GM21390 (cell line): ENCODE data around the gene AWAT1.
"Not testable (repeated sequence)": the region's sequence is repeated elsewhere in the genome, so short reads cannot be mapped to it uniquely, and the experiment has no call there.

Source experiments
- ATAC-seq: cut with Tn5 transposase; IDR thresholded peaks from one replicate; pipeline ENCODE4 v1.9.1; 2021; ENCODE audit not compliant: unreplicated experiment

The AWAT1 gene

DNA sequence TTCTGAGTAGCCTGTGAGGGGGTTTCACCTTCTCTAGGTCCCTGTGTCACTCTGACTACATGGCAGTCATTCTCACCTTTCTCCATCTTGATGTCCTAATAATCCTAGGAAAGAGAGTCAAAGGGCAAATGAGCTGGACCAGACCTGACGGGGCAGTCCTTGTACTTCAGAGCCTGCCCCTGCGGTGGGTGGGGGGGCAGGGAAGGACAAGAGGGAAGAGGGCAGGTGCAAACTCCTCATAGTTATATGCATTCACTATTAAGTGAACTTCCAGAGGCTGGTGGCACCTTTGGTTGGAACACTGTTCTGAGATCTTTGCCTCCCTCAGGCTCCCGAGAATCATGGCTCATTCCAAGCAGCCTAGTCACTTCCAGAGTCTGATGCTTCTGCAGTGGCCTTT, at the start of gene AWAT1:
Gene AWAT1 (plus strand): TSS at position 301 of the 400 bp plus-strand sequence. CDS start 41 bp downstream, at position 342.
- ATAC-seq, result no peak

DNA sequence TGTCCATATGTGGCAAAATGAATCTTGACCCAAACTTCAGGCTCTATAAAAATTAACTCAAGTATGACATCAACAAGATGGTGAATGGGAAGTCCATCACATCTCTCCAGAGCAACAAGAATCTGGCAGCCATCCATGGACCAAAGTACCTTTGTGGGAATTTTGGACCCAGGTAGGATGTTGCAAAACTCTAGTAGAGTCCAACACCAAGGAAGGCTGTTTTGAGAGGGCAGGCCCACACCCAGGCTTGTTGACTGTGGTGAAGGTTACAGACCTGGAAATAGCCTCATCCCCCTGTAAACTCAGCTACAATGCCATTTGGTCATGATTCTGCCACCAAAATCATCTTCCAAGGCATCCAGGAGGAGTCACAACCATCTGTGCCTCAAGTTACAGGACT, 44.2 kb upstream of the AWAT1 start:
- no peak for ATAC-seq

DNA sequence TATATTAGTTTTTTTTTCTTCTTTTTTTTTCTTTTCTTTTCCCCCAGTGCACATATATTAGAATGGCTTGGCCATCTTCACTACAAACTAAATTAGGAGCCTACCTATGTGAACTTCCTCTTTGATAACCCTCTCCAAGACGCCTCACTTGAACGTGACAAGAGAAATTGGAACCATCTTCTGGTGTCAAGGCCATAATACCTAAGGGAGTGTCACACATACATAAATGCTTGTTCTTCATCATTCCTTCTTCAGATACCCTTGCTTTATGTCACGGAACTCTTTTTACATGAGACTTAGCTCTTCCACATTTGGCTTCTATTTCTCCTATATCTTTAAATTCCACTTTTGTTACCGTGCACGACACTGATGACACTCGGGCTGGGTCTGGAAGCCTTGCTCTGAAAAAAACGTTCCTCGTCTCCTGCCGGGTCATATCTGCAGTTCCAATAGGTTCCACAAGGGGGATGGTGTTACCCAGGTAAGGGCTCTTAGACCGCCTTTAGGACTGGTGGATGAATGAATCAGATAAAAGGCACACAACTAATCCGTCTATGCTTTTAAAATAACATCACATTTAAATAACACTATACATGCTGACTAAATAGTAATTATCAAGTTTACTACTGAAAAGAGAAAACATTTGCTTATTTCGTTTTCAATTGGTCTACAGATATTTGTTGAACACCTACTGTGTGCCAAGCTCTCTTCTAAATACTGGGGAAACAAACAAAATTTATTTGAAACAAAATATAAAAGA, 37.3 kb upstream of the AWAT1 start:
- ATAC-seq, result peak; percentile 67

DNA sequence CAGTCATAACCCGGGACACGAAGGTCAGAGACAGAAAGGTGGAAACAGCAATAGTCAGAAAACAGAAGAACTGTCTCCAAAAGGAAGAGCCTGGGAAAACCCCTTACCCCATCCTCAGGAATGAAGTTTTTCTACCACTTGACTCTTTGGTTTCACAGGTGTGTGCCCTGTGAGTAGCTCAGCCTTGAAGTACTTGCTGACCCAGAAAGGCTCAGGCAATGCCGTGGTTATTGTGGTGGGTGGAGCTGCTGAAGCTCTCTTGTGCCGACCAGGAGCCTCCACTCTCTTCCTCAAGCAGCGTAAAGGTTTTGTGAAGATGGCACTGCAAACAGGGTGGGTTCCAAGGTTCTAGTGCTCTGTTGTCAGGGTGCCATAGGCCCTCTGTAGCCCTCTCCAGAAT, 32.7 kb upstream of the AWAT1 start:
- no peak for ATAC-seq

DNA sequence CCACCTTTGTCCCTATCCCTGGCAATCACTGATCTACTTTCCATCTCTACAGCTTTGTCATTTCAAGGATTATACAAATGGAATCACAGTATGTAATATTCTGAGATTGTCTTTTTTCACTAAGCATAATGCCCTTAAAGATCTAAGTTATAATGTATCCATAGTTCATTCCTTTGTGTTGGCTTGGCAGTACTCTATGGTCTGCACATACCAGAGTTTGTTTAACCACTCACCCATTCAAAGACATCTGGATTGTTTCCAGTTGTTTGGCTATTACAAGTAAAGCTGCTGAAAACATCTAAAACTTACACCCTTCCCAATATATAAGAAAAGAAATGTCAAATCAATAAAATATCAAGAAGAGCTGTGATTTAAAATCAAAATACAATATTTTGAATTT, 26.0 kb upstream of the AWAT1 start:
- ATAC-seq, result no peak

DNA sequence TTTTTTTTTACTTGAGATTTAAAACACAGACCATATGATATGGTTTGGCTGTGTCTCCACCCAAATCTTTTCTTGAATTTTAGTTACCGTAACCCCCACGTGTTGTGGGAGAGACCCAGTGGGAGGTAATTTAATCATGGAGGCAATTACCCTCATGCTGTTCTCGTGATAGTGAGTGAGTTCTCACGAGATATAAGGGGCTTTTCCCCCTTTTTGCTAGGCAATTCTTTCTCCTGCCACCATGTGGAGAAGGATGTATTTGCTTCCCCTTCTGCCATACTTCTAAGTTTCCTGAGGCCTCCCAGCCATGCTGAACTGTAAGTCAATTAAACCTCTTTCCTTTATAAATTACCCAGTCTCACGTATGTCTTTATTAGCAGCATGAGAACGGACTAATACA, 24.9 kb upstream of the AWAT1 start:
- ATAC-seq, result not testable (repeated sequence)

DNA sequence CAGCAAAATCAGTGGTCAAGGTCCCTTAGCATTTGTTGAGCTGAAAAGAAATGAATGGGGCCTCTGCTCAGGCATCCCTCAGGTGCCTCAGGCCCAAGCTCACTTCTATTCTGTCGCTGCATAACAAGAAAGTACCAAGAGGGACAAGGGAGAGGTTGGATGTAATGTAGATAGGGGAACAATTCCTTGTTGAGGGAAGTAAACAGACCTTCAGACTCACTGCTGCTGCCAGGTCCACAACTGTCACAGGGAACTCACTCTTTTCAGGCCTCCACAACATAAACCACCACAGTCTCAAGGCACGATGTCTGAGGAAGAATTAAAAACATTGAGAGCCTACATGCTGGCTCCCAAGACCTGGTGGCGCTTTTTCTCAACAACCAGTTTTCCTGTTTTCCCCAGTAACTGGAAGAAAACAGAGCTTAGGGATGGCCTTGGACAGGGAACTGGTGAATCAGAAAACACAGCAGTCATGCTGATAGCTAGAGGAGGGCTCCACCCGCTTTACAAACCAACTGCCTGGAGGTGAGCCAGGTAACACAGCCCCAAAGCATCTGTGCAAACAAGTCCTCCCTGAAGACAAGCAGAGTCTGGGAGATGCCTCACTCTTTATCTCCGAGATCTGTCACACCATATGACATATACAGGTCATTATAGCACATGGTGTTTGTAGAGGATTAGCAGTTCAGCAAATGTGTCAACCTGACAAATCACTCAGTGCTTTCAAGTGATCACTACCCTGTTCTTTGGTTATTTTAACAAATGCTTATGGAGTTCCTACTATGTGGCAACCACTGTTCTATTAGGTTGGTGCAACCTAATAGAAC, 14.3 kb upstream of the AWAT1 start:
- no peak for ATAC-seq

DNA sequence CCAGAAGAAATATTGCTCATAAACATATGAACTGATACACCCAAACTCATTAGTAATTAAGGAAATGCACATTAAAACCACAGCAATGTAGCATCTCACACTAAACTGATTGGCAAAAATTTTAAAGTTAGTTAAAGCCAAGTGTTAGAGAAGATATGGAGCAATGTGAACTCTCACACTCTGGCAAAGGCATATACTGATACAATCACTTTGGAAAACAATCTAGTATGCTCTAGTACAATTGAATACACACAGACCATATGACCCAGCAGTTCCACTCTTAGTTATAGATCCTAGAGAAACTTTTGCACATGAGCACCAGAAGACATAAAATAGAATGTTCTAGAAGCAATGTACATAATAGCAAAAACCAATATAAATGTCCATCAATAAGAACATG, 8.4 kb upstream of the AWAT1 start:
- ATAC-seq, result no peak

DNA sequence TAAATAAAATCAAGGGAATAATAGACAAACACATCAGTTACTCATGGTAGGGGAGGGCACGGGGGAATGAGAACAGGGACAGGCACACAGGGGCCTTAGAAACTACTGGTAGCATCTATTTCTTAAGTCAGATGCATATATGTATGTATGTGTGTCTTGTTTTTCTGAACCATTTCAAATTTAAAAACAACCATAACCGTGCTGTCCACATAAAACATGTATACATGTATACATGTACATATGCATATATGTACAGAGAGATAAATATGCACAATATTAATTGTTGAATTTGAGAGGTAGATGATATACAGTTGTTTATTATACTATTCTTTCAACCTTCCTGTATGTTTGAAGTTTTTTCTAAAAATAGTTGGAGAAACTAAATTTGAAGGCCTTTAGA, 7.8 kb upstream of the AWAT1 start:
- no peak for ATAC-seq

DNA sequence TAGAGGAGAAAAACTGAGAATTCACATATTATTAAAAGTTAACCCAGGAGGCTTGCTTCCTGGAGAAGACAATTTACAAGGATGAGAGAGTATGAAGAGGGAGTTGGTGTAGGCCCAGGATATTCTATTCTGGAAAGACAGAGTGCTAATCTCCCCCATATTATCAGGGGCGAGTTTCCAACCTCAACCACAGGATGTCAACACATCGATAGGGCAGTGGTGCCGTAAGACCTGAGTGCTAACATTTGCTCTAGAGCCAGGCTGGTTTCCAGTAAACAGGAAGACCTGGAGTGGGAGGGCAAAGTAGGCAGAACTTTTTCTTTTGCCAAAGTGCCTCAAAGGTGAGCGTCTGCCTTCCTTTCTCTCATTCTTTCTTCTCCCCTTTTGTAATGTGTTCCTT, 2.8 kb upstream of the AWAT1 start:
- ATAC-seq, result no peak

DNA sequence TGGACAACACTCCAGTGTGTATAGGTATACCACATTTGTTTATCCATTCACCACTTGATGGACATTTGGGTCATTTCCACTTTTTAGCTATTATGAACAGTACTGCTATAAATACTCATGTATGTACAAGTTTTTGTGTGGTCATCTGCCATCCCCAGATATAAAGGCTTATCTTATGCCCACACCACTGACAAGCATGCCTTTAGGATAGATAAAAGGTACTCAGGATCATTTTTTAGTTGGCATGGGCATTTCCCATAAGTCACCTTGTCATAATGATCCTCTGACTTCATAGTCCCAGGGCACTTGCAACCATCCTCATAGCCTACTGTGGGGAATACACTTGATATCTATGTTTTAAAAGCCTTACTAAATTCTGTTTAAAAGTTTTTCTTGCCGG, 6.3 kb downstream of the AWAT1 start:
- ATAC-seq, result no peak

DNA sequence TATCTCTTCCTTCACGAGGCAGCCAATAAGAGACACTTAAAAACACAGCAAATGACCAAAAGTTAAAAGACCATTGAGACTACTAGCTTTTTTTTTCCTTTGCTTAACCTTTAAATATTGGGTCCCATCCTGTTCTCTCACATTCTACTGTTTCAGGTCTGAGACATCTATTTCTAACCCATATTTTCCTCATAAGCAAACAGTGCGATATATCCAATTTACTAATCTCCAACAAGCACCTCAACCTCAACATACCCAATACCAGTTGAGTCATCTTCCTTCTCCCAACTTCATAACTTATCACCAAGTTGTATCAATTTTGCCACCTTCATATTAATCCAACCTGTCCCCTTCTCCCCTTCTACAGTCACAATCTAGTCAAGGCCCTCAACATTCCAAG, 7.0 kb downstream of the AWAT1 start:
- ATAC-seq, result no peak

DNA sequence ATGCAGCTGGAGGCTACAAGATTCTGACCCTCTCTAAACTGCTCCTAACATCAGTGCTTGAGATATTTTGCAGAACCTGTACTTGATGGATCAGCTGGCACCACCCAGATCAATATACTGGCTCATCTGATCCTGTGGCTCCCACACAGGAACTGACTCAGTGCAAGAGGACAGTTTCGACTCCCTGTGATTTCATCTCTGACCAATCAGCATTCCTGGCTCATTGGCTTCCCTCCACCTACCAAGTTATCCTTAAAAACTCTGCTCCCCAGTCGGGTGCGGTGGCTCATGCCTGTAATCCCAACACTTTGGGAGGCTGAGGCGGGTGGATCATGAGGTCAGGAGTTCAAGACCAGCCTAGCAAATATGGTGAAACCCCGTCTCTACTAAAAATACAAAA, 9.1 kb downstream of the AWAT1 start:
- not testable (repeated sequence) for ATAC-seq

DNA sequence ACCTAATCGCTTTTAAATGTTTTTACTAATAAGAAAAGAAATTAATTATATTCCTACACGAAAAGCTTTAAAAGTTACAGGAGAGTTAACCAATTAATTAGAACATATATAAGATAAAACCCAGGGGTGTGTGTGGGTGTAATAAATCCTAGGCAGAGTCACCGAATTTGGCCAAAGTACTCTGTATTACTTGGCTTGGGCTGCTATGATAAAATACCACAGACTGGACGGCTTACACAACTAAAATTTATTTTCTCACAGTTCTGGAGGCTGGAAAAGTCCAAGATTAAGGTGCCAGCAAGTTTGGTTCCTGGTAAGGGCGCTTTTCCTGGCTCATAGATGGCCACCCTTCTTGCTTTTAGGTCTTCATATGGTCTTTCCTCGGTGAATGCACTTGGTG, 10.4 kb downstream of the AWAT1 start:
- ATAC-seq, result no peak

DNA sequence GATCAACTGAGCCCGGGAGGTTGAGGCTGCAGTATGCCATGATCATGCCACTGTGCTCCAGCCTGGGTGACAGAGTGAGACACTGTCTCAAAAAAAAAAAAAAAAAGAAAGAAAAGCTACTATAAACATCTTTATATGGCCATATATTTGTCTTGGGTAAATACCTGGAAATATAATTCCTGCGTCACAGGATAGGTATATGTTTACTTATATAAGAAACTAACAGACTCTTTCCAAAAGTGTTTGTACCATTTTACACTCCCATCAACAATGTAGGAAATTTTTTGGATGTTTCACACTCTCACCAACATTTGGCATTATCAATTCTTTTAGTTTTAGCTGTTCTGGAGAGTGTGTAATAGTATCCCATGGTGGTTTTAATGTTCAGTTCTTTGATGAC, 12.8 kb downstream of the AWAT1 start:
- no peak for ATAC-seq

DNA sequence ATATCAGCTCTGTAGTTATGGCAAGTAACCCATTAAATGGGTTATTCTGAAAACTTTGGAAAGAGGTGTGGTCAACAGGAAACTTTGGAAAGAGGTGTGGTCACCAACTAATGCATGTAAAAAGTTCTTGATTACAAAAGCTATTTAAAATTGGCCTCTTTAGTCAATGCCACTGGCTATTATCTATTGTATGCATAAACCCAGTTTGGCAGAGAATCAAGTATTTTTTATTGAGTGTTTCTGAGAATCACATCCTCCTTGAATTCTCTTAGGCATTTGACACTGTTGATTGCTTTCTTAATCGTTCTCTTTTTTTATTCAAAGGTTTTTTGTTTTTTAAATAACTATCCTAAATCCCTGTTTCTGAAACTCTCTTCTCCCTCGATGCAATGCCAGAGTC, 18.0 kb downstream of the AWAT1 start:
- no peak for ATAC-seq

DNA sequence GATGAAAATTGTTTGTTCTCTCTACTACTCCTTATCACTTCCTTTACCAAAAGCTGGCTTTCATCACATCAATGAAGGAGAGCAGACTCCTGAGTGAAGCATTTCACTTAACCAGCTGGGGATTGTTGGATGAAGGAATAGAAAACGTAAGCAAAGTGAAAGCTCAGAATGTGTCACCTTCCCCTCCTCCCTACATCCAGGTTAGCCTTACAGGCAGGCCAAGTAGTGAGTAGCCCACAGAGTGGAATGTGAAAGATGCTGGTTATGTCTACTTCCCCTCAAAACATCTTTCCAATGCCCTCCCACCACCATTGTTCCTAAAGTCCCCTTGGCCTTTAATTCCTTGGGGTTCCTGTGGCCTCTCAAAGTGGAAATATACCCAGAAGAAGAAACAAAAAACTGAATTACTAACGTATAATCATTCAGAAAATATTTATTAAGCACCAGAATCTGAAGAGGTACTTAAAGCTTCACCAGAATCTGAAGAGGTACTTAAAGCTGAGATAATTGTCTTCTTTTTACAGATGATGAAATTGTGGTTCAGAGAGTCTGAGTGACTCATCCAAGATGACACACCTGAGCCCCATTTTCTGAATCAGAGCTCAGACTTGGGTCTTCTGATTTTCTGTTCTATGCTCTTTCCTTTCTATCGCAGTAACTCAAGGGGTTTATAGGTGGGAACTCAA, 19.1 kb downstream of the AWAT1 start:
- no peak for ATAC-seq

DNA sequence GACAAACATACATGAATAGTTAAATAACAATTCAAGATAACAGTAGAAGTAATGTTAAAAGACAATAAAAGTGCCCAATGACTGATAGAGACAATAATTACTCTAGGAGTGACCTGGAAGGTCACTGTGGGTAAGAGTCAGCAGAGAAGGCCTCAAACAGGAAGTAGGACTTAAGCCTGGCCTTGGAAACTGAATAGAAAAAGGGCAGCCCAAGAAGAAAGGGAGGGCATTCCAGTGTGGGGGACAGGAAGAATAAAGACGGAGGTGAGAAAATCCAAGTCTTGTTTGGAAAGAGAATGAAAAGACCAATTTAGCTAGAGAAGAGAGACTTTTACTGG, 19.6 kb downstream of the AWAT1 start:
- ATAC-seq, result no peak

DNA sequence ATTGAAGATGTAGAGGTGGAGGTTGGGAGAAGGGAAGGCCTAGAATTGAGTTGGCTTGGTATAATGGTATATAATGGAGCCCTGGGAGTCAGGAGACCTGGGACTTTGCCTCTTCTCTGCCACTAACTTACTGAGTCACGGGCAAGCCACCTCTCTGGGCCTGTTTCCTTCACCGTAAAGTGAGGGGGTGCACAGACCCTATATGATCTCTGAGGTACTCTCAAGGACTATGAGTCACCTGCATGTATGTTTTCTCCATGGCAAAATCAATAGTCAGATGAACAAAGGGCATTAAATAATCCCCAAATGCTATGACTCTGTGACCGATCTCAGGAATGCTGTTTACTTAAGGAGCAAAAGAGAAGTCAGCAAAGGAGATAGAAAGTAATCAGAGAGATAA, 20.5 kb downstream of the AWAT1 start:
- no peak for ATAC-seq

DNA sequence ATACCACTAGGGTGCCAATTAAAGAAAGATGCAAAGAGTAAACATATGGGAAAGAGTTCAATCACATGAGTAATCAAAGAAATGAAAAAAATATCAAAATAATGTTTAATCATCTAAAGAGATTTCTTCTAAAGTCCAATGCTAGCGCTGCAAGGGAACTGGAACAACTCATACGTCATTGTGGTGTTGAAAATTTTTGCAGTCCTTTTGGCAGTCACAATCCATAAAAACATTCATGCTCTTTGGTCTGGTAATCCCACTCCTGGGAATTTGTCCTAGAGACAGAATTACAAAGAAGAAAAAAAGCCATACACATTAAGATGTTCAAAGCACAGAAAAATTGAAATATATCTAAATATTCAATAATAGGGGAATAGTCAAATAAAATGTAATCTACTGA, 21.0 kb downstream of the AWAT1 start:
- no peak for ATAC-seq

DNA sequence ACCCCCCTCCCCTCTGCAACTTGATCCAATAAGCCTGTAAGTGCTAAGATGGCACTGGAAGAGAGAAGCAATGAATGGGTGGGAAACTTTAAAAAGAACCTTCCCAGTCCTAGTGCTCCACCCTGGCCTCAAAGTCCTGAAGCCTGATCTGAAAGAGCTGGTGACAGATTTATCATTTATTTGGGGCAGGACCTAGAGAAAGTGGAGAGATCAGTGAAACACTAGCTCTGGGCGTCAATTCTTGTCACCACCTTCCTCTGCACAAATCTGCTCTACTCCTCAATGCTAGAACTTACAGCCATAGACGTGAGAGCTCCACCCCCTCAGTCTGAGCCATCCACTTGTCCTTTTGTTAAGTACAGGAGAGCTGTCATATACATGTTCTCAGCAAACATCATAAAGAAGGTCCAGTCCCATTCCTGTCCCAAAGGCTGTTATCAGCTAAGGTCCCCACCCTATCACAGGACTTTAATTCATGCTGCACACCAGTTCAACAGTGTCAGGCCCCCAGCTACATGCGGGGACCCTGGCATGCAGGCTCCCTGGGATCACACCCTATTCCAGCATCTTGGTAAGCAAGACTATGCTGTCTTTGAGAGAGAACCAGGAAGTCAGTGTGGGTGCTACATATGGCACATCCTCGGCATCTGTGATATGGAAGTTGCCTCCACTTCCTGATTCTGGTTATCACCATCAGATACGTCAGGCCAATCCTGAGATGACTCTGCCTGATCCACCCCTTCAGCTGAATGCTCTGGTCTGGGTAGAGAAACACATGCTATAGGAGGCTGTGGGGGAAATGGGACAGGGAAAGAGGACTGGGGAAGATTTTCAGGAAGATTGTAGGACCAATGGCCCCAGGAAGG, 23.2 kb downstream of the AWAT1 start:
- no peak for ATAC-seq
